HCT116 (cell line): ENCODE data around the gene DIP2B. TPM values are rescaled to one million over a fixed set of nuclear protein-coding genes. Genes with fewer than 3 reads are reported as not detected.

ENCODE experiments used
- ATAC-seq: fragments of 200-7000 bp; cut with Tn5 transposase; 2 replicates; pipeline ENCODE4 v1.9.1; 2020; ENCODE audit warnings: mild to moderate bottlenecking, moderate library complexity
- BruUV-seq: library from RNA; stranded (reverse); fragments of 400-500 nt; replicated peaks from 2 replicates; lab custom pipeline; 2021; lab: Mats Ljungman, UMichigan
- CTCF ChIA-PET: fragments of 300-600 bp; sonication (Branson Sonifier 250); formaldehyde crosslinking; loops from one replicate; lab custom pipeline; 2021; ENCODE audit warnings: antibody characterized with exemption; lab: Charles Lee
- POLR2A ChIA-PET: fragments of 300-600, 350-600 bp; sonication (Branson Sonifier 250); formaldehyde crosslinking; loops from one replicate; lab custom pipeline; 2021; ENCODE audit warnings: antibody characterized with exemption; lab: Charles Lee
- RAD21 ChIA-PET, 2 experiments: fragments of 300-600 bp; sonication (Branson Sonifier 250); formaldehyde crosslinking; loops; one replicate each; lab custom pipeline; 2023; ENCODE audit warnings: low total read pairs in 2 of 2; ENCODE audit not compliant: uncharacterized antibody in 2 of 2, unreplicated experiment in 2 of 2, low non-redundant PET in 1 of 2; lab: Charles Lee
- DNase-seq: peaks from one replicate; pipeline ENCODE4 v3.0.0-alpha.2; 2010; ENCODE audit warnings: low read depth, low spot score
- H2AFZ ChIP-seq: fragments of 200-600 bp; shearing (Covaris generic), sonication (generic); 2 replicates; pipeline ENCODE4 v1.6.1; 2017; ENCODE audit warnings: low read depth, mixed run types, mixed read lengths, antibody characterized with exemption, low read length; ENCODE audit not compliant: poor library complexity, severe bottlenecking
- H3K27ac ChIP-seq: 2 replicates; pipeline ENCODE4 v1.5.1; 2012; ENCODE audit warnings: low read depth, low read length
- H3K27me3 ChIP-seq: fragments of 200-600 bp; sonication (generic); 2 replicates; pipeline ENCODE4 v1.6.1; 2016; ENCODE audit warnings: mixed run types, low read length, mixed read lengths; ENCODE audit not compliant: insufficient read depth
- H3K36me3 ChIP-seq, 2 experiments: fragments of 200-500 bp in 1 of 2; fragments of 200-600 bp in 1 of 2; sonication (Bioruptor generic) in 1 of 2; sonication (generic) in 1 of 2; 2 replicates each; pipeline versions ENCODE4 v1.5.1 to v1.6.1; 2014 to 2016; ENCODE audit warnings: low read length in 2 of 2, inconsistent platforms in 1 of 2, mixed read lengths in 1 of 2, mixed run types in 1 of 2; ENCODE audit not compliant: insufficient read depth in 2 of 2, control insufficient read depth in 1 of 2
- H3K4me1 ChIP-seq, 2 experiments: fragments of 200-600 bp in 1 of 2; sonication (generic) in 1 of 2; 2 replicates each; pipeline versions ENCODE4 v1.5.1 to v1.6.1; 2012 to 2017; ENCODE audit warnings: low read length in 2 of 2, inconsistent platforms in 1 of 2, mild to moderate bottlenecking in 1 of 2, mixed read lengths in 1 of 2, mixed run types in 1 of 2, moderate library complexity in 1 of 2; ENCODE audit not compliant: insufficient read depth in 2 of 2, control insufficient read depth in 1 of 2
- H3K4me2 ChIP-seq: fragments of 200-600 bp; sonication (generic); 2 replicates; pipeline ENCODE4 v1.6.1; 2017; ENCODE audit warnings: mixed run types, low read length, mixed read lengths
- H3K4me3 ChIP-seq, 2 experiments: fragments of 200-600 bp in 1 of 2; sonication (generic) in 1 of 2; replicated peaks in 1 of 2; 2 replicates each; pipeline ENCODE4 v1.5.1; 2011 to 2016; ENCODE audit warnings: low read length in 2 of 2, control low read depth in 1 of 2, low read depth in 1 of 2, mild to moderate bottlenecking in 1 of 2, mixed read lengths in 1 of 2, mixed run types in 1 of 2
- H3K79me2 ChIP-seq: fragments of 200-600 bp; sonication (generic); 2 replicates; pipeline ENCODE4 v1.6.1; 2017; ENCODE audit warnings: mild to moderate bottlenecking, mixed run types, low read length, moderate library complexity, mixed read lengths; ENCODE audit not compliant: insufficient read depth
- H3K9ac ChIP-seq: fragments of 200-600 bp; sonication (generic); 2 replicates; pipeline ENCODE4 v1.6.1; 2016; ENCODE audit warnings: low read length, mixed read lengths
- H3K9me2 ChIP-seq: fragments of 200-600 bp; sonication (generic), shearing (Covaris generic); 2 replicates; pipeline ENCODE4 v1.6.1; 2017; ENCODE audit warnings: mixed run types, mild to moderate bottlenecking, moderate library complexity; ENCODE audit not compliant: insufficient read depth
- H3K9me3 ChIP-seq, 2 experiments: fragments of 200-500 bp in 1 of 2; fragments of 200-600 bp in 1 of 2; sonication (Bioruptor generic) in 1 of 2; sonication (generic) in 1 of 2; 2 replicates each; pipeline ENCODE4 v1.6.1; 2014 to 2017; ENCODE audit warnings: low read length in 2 of 2, mixed read lengths in 2 of 2, inconsistent platforms in 1 of 2, low read depth in 1 of 2, mild to moderate bottlenecking in 1 of 2, mixed run types in 1 of 2, moderate library complexity in 1 of 2; ENCODE audit not compliant: control insufficient read depth in 1 of 2, insufficient read depth in 1 of 2
- H4K20me1 ChIP-seq: fragments of 200-600 bp; sonication (generic), shearing (Covaris generic); 2 replicates; pipeline ENCODE4 v1.6.1; 2017; ENCODE audit warnings: mixed run types, mild to moderate bottlenecking, moderate library complexity; ENCODE audit not compliant: insufficient read depth
- ATF3 ChIP-seq: IDR thresholded peaks from 2 replicates; pipeline ENCODE4 v1.6.1; 2012
- CBX3 ChIP-seq: IDR thresholded peaks from 2 replicates; pipeline ENCODE4 v1.6.1; 2012; ENCODE audit warnings: low read depth
- CEBPB ChIP-seq: IDR thresholded peaks from 2 replicates; pipeline ENCODE4 v1.6.1; 2012; ENCODE audit warnings: low read depth
- CTCF ChIP-seq, 3 experiments: fragments of 200-600 bp in 1 of 3; sonication (generic) in 1 of 3; IDR thresholded peaks in 2 of 3; conservative IDR thresholded peaks in 1 of 3; 2 replicates each; pipeline ENCODE4 v1.5.1; 2012 to 2017; ENCODE audit warnings: low read depth in 2 of 3, low read length in 2 of 3, antibody characterized with exemption in 1 of 3, borderline replicate concordance in 1 of 3, control low read depth in 1 of 3, mild to moderate bottlenecking in 1 of 3, mixed read lengths in 1 of 3, mixed run types in 1 of 3, moderate library complexity in 1 of 3; ENCODE audit not compliant: insufficient read depth in 1 of 3
- EGR1 ChIP-seq: IDR thresholded peaks from 2 replicates; pipeline ENCODE4 v1.6.1; 2012; ENCODE audit warnings: low read depth
- EZH2 ChIP-seq: fragments of 200-600 bp; sonication (generic); IDR thresholded peaks from 2 replicates; pipeline ENCODE4 v1.6.1; 2017; ENCODE audit warnings: antibody characterized with exemption, mixed run types
- EZH2phosphoT487 ChIP-seq: fragments of 200-600 bp; IDR thresholded peaks from 2 replicates; pipeline ENCODE4 v1.6.1; 2018; ENCODE audit warnings: antibody characterized with exemption, borderline replicate concordance
- FOSL1 ChIP-seq: IDR thresholded peaks from 2 replicates; pipeline ENCODE4 v1.6.1; 2012; ENCODE audit warnings: low read depth
- JUND ChIP-seq: IDR thresholded peaks from 2 replicates; pipeline ENCODE4 v1.6.1; 2012
- POLR2A ChIP-seq: IDR thresholded peaks from 2 replicates; pipeline ENCODE4 v1.7.0; 2011; ENCODE audit warnings: borderline replicate concordance; ENCODE audit not compliant: insufficient read depth, insufficient read length; ENCODE audit errors: extremely low read depth
- POLR2AphosphoS5 ChIP-seq: IDR thresholded peaks from 2 replicates; pipeline ENCODE4 v1.6.1; 2011; ENCODE audit warnings: mild to moderate bottlenecking, low read depth, low read length, moderate library complexity
- RAD21 ChIP-seq: IDR thresholded peaks from 2 replicates; pipeline ENCODE4 v1.6.1; 2012; ENCODE audit warnings: low read depth, mild to moderate bottlenecking
- SIN3A ChIP-seq: IDR thresholded peaks from 2 replicates; pipeline ENCODE4 v1.6.1; 2012; ENCODE audit warnings: low read depth
- SP1 ChIP-seq: IDR thresholded peaks from 2 replicates; pipeline ENCODE4 v1.6.1; 2012; ENCODE audit warnings: low read depth
- SRF ChIP-seq: IDR thresholded peaks from 2 replicates; pipeline ENCODE4 v1.6.1; 2012; ENCODE audit warnings: low read depth
- YY1 ChIP-seq: IDR thresholded peaks from 2 replicates; pipeline ENCODE4 v1.6.1; 2011; ENCODE audit warnings: low read length, low read depth, moderate library complexity, mild to moderate bottlenecking; ENCODE audit not compliant: insufficient replicate concordance; ENCODE audit errors: extremely low read depth
- ZFX ChIP-seq: fragments of 450-650 bp; IDR thresholded peaks from 2 replicates; pipeline ENCODE4 v1.6.1; 2017
- intact Hi-C: fragments of 100-400 bp; cut with micrococcal nuclease; formaldehyde crosslinking; loops from 2 replicates; pipeline ENCODE4 v1.10.0; 2022
- total RNA-seq: library from RNA; stranded (reverse); gene quantifications from one replicate; pipeline ENCODE4 v1.2.1, GENCODE V29; 2021; ENCODE audit not compliant: unreplicated experiment
- TF ChIP-seq, protein P1 (sequence below): IDR thresholded peaks from 2 replicates; pipeline ENCODE4 v1.6.1; 2011; ENCODE audit warnings: mild to moderate bottlenecking, low read length, moderate library complexity; ENCODE audit not compliant: insufficient replicate concordance; ENCODE audit errors: extremely low read depth
- TF ChIP-seq, protein P2 (sequence below): IDR thresholded peaks from 2 replicates; pipeline ENCODE4 v1.6.1; 2012
- TF ChIP-seq, protein P3 (sequence below): IDR thresholded peaks from 2 replicates; pipeline ENCODE4 v1.6.1; 2012; ENCODE audit warnings: low read depth

DIP2B gene
- total RNA-seq, 1 experiment from 2014 or later, result 32.3 TPM

GRCh38 chr12:50542448-50542847 is 37.7 kb downstream of the DIP2B start:
- H3K4me2 ChIP-seq, result peak overlapping the region; percentile 29
- ChIA-PET POLR2A (interaction anchor here (1.4 kb wide), 1 partner anchor 9 kb away, joined by 4 read pairs; no protein-coding TSS in a partner anchor), CTCF (no interaction called here), RAD21 (no interaction called here)
- H3K9me3 ChIP-seq, result no peaks in the 10 kb centered on the region
- H3K36me3 ChIP-seq, result no peaks in the 10 kb centered on the region
- no peaks in the 10 kb centered on the region for H4K20me1 ChIP-seq
- intact Hi-C loops, result no loop called here
- ATAC-seq, result peak; percentile 68
- H3K4me3 ChIP-seq, result no peak overlapping the region
- no peaks in the 10 kb centered on the region for H3K9me2 ChIP-seq
- H3K9ac ChIP-seq, result peak overlapping the region; percentile 23
- no peak for TF ChIP-seq CBX3
- TF ChIP-seq SP1, result peak; percentile 60; the same call in 1 of the 2 replicates
- TF ChIP-seq, protein P1, sequence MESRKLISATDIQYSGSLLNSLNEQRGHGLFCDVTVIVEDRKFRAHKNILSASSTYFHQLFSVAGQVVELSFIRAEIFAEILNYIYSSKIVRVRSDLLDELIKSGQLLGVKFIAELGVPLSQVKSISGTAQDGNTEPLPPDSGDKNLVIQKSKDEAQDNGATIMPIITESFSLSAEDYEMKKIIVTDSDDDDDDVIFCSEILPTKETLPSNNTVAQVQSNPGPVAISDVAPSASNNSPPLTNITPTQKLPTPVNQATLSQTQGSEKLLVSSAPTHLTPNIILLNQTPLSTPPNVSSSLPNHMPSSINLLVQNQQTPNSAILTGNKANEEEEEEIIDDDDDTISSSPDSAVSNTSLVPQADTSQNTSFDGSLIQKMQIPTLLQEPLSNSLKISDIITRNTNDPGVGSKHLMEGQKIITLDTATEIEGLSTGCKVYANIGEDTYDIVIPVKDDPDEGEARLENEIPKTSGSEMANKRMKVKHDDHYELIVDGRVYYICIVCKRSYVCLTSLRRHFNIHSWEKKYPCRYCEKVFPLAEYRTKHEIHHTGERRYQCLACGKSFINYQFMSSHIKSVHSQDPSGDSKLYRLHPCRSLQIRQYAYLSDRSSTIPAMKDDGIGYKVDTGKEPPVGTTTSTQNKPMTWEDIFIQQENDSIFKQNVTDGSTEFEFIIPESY, result no peak
- TF ChIP-seq, protein P2, sequence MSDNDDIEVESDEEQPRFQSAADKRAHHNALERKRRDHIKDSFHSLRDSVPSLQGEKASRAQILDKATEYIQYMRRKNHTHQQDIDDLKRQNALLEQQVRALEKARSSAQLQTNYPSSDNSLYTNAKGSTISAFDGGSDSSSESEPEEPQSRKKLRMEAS, result 0 out of 2 replicates have a peak, but pooled peaks have one; percentile 27
- no peak for TF ChIP-seq CEBPB
- peak; percentile 50 for TF ChIP-seq FOSL1
- no peak for TF ChIP-seq POLR2AphosphoS5
- no peak for TF ChIP-seq ATF3
- no peak for TF ChIP-seq CTCF (IDR thresholded peaks at IDR 0.05 in 2 of 3, conservative IDR thresholded peaks at IDR 0.05 in 1 of 3; ENCODE audit: borderline replicate concordance in 1 of 3, insufficient read depth in 1 of 3, low read depth in 2 of 3, low read length in 2 of 3)
- no peak for TF ChIP-seq SIN3A
- no peak for TF ChIP-seq EZH2
- TF ChIP-seq EGR1, result no peak
- TF ChIP-seq YY1, result no peak
- no peak for TF ChIP-seq EZH2phosphoT487
- TF ChIP-seq, protein P3, sequence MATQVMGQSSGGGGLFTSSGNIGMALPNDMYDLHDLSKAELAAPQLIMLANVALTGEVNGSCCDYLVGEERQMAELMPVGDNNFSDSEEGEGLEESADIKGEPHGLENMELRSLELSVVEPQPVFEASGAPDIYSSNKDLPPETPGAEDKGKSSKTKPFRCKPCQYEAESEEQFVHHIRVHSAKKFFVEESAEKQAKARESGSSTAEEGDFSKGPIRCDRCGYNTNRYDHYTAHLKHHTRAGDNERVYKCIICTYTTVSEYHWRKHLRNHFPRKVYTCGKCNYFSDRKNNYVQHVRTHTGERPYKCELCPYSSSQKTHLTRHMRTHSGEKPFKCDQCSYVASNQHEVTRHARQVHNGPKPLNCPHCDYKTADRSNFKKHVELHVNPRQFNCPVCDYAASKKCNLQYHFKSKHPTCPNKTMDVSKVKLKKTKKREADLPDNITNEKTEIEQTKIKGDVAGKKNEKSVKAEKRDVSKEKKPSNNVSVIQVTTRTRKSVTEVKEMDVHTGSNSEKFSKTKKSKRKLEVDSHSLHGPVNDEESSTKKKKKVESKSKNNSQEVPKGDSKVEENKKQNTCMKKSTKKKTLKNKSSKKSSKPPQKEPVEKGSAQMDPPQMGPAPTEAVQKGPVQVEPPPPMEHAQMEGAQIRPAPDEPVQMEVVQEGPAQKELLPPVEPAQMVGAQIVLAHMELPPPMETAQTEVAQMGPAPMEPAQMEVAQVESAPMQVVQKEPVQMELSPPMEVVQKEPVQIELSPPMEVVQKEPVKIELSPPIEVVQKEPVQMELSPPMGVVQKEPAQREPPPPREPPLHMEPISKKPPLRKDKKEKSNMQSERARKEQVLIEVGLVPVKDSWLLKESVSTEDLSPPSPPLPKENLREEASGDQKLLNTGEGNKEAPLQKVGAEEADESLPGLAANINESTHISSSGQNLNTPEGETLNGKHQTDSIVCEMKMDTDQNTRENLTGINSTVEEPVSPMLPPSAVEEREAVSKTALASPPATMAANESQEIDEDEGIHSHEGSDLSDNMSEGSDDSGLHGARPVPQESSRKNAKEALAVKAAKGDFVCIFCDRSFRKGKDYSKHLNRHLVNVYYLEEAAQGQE, result no peak
- TF ChIP-seq RAD21, result 0 out of 2 replicates have a peak, but pooled peaks have one; percentile 7
- no peak for TF ChIP-seq ZFX
- no peak for TF ChIP-seq POLR2A
- TF ChIP-seq SRF, result no peak
- TF ChIP-seq JUND, result peak; percentile 46
- TF ChIP-seq, all 23 proteins: peak for 5
- H3K27ac ChIP-seq, result no peak overlapping the region; the same call in 1 of the 2 replicates
- peaks cover 80% of the 10 kb centered on the region for H3K79me2 ChIP-seq
- H3K27me3 ChIP-seq, result no peaks in the 10 kb centered on the region
- H2AFZ ChIP-seq, result no peak overlapping the region
- no TSS peak for BruUV-seq
- H3K4me1 ChIP-seq, result peaks cover 58 to 90% of the 10 kb centered on the region in 2 experiments
- DNase-seq, result peak; percentile 77
